Measurements from ENCODE around the gene LRFN5. TPM values are rescaled to one million over a fixed set of nuclear protein-coding genes. Genes with fewer than 3 reads are reported as not detected.

The LRFN5 gene
- polyA plus RNA-seq, 1 of the 3 experiments (the other 2 are of a cell fraction) = not detected

DNA sequence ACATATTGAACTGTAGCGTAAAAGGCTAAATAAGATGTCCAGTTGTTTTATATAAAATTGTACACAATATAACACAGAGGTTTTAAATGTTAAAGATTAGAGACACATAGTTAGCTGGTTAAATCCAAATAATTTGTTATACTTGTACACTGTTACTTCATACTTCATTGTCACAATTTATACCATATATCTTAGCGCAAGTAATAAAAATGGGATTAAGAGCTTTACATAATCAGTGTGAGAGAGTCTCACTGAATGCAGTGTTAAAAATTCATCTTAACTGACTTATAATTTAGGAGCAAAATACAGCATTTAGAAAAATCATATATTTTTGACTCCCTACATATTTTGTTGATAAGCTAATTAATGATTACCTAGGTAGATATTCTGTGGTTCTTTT lies 36.1 kb downstream of the LRFN5 start:
- Histone ChIP-seq H3K27ac (ENCODE audit: low read depth in 2 of 2, low read length in 1 of 2) (no peak overlapping the region), H3K9me3 (no peaks in the 10 kb centered on the region), H3K9ac (no peak overlapping the region), H3K36me3 (replicated peaks in 1 of 2; ENCODE audit: control insufficient read depth in 1 of 2, insufficient read depth in 2 of 2, low read length in 1 of 2) (no peaks in the 10 kb centered on the region), H3K4me3 (ENCODE audit: low read depth in 2 of 2, low read length in 1 of 2) (no peak overlapping the region), H3K4me1 (ENCODE audit: control insufficient read depth in 1 of 2, insufficient read depth in 2 of 2, low read depth in 1 of 2, low read length in 1 of 2) (no peaks in the 10 kb centered on the region; a peak in 1 of 4 replicates), H3F3A (replicated peaks; ENCODE audit: insufficient read depth) (no peaks in the 10 kb centered on the region), H3K9me2 (no peaks in the 10 kb centered on the region), H3K27me3 (ENCODE audit: insufficient read depth) (no peaks in the 10 kb centered on the region), H3K79me2 (ENCODE audit: insufficient read depth) (no peaks in the 10 kb centered on the region), H4K20me1 (ENCODE audit: insufficient read depth) (no peaks in the 10 kb centered on the region), H3K4me2 (no peak overlapping the region), H2AFZ (ENCODE audit: low read depth) (no peak overlapping the region)
- ChIA-PET CTCF (no interaction called here), POLR2A (no interaction called here)
- TF ChIP-seq ELF1 (IDR thresholded peaks at IDR 0.05) = no peak
- TF ChIP-seq TCF12 (IDR thresholded peaks at IDR 0.05) = no peak
- TF ChIP-seq, protein P1, sequence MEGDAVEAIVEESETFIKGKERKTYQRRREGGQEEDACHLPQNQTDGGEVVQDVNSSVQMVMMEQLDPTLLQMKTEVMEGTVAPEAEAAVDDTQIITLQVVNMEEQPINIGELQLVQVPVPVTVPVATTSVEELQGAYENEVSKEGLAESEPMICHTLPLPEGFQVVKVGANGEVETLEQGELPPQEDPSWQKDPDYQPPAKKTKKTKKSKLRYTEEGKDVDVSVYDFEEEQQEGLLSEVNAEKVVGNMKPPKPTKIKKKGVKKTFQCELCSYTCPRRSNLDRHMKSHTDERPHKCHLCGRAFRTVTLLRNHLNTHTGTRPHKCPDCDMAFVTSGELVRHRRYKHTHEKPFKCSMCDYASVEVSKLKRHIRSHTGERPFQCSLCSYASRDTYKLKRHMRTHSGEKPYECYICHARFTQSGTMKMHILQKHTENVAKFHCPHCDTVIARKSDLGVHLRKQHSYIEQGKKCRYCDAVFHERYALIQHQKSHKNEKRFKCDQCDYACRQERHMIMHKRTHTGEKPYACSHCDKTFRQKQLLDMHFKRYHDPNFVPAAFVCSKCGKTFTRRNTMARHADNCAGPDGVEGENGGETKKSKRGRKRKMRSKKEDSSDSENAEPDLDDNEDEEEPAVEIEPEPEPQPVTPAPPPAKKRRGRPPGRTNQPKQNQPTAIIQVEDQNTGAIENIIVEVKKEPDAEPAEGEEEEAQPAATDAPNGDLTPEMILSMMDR (IDR thresholded peaks at IDR 0.05) = no peak
- no peak for TF ChIP-seq MXI1 (IDR thresholded peaks at IDR 0.05; ENCODE audit: low read depth, low read length)
- TF ChIP-seq CHD2 (IDR thresholded peaks at IDR 0.05; ENCODE audit: low read length, partially characterized antibody) = no peak
- no peak for TF ChIP-seq YY1 (IDR thresholded peaks at IDR 0.05; ENCODE audit: low read depth)
- TF ChIP-seq GATA2 (CRISPR knock-in tag; IDR thresholded peaks at IDR 0.05) = no peak
- TF ChIP-seq MAX (IDR thresholded peaks at IDR 0.05; ENCODE audit: low read depth) = no peak
- TF ChIP-seq RFX5 (IDR thresholded peaks at IDR 0.05; ENCODE audit: low read length) = no peak
- no peak for DNase-seq
- 57% methylated on average over 2 of the region's 2 CpGs for WGBS (ENCODE audit: low lambda C conversion rate)

DNA sequence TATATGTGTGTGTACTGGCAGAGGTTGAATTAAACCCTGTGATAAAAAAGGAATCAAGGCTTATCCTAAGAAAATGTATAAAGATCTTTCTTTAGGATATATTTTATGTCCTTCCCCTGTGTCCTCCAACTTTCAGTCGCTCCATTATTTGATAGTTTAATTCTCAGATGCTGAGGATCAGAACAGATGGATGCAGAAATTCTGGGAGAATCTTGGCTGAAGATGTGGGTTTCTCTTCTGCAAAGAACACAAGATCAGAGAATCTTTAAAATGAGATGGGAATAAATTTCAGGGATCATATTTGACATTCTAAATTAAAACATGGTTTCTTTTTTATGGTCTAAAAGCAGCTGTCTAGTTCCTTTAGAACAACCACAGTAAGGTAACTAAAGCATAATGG lies 37.9 kb downstream of the LRFN5 start:
- Histone ChIP-seq H2AFZ (ENCODE audit: low read depth) (no peak overlapping the region), H4K20me1 (ENCODE audit: insufficient read depth) (no peaks in the 10 kb centered on the region), H3K4me1 (ENCODE audit: control insufficient read depth in 1 of 2, insufficient read depth in 2 of 2, low read depth in 1 of 2, low read length in 1 of 2) (no peaks in the 10 kb centered on the region; a peak in 1 of 4 replicates), H3K36me3 (replicated peaks in 1 of 2; ENCODE audit: control insufficient read depth in 1 of 2, insufficient read depth in 2 of 2, low read length in 1 of 2) (no peaks in the 10 kb centered on the region), H3K27ac (ENCODE audit: low read depth in 2 of 2, low read length in 1 of 2) (no peak overlapping the region), H3K9ac (no peak overlapping the region), H3K79me2 (ENCODE audit: insufficient read depth) (no peaks in the 10 kb centered on the region), H3K27me3 (ENCODE audit: insufficient read depth) (no peaks in the 10 kb centered on the region), H3K4me2 (no peak overlapping the region), H3K4me3 (ENCODE audit: low read depth in 2 of 2, low read length in 1 of 2) (no peak overlapping the region), H3K9me3 (no peaks in the 10 kb centered on the region), H3K9me2 (no peaks in the 10 kb centered on the region), H3F3A (replicated peaks; ENCODE audit: insufficient read depth) (no peaks in the 10 kb centered on the region)
- POLR2A ChIA-PET = no interaction called here
- 0% methylated on average over 1 of the region's 1 CpG for WGBS (ENCODE audit: low lambda C conversion rate)
- TF ChIP-seq FOXJ3 (CRISPR knock-in tag; IDR thresholded peaks at IDR 0.05) (no peak), YY1 (IDR thresholded peaks at IDR 0.05; ENCODE audit: low read depth) (no peak), FOSL2 (IDR thresholded peaks at IDR 0.05; ENCODE audit: borderline replicate concordance, low read depth) (no peak)
- TF ChIP-seq, protein P2, sequence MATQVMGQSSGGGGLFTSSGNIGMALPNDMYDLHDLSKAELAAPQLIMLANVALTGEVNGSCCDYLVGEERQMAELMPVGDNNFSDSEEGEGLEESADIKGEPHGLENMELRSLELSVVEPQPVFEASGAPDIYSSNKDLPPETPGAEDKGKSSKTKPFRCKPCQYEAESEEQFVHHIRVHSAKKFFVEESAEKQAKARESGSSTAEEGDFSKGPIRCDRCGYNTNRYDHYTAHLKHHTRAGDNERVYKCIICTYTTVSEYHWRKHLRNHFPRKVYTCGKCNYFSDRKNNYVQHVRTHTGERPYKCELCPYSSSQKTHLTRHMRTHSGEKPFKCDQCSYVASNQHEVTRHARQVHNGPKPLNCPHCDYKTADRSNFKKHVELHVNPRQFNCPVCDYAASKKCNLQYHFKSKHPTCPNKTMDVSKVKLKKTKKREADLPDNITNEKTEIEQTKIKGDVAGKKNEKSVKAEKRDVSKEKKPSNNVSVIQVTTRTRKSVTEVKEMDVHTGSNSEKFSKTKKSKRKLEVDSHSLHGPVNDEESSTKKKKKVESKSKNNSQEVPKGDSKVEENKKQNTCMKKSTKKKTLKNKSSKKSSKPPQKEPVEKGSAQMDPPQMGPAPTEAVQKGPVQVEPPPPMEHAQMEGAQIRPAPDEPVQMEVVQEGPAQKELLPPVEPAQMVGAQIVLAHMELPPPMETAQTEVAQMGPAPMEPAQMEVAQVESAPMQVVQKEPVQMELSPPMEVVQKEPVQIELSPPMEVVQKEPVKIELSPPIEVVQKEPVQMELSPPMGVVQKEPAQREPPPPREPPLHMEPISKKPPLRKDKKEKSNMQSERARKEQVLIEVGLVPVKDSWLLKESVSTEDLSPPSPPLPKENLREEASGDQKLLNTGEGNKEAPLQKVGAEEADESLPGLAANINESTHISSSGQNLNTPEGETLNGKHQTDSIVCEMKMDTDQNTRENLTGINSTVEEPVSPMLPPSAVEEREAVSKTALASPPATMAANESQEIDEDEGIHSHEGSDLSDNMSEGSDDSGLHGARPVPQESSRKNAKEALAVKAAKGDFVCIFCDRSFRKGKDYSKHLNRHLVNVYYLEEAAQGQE (IDR thresholded peaks at IDR 0.05; ENCODE audit: low read depth, low read length) = no peak
- TF ChIP-seq, protein P1 (IDR thresholded peaks at IDR 0.05) = no peak
- CTCF ChIA-PET = no interaction called here
- no peak for DNase-seq

Measured in SK-N-SH (cell line).